ENCODE data around the gene TRIM38.
"Not testable (repeated sequence)": the region's sequence is repeated elsewhere in the genome, so short reads cannot be mapped to it uniquely, and the experiment has no call there.

The TRIM38 gene

GRCh38 chr6:25944688-25945574 is 17.7 kb upstream of the TRIM38 start:
- Histone ChIP-seq H3K27me3 (ENCODE audit: insufficient read depth, low read depth) (no peaks in the 10 kb centered on the region), H3K4me3 (IDR thresholded peaks at IDR 0.05; ENCODE audit: insufficient read depth, low read depth, low read length) (no peak overlapping the region), H3K36me3 (ENCODE audit: insufficient read depth) (no peaks in the 10 kb centered on the region), H3K27ac (peak overlapping the region; percentile 25; the same call in 1 of the 2 replicates), H3K9ac (no peak overlapping the region; the same call in 1 of the 2 replicates), H3K4me1 (ENCODE audit: low read depth, poor library complexity, severe bottlenecking) (peaks cover 31% of the 10 kb centered on the region), H3K4me2 (peak overlapping the region; percentile 81), H3K79me2 (ENCODE audit: insufficient read depth, low read depth) (no peaks in the 10 kb centered on the region), H4K20me1 (ENCODE audit: insufficient read depth) (no peaks in the 10 kb centered on the region), H2AFZ (ENCODE audit: low read depth) (0 out of 2 replicates have a peak overlapping the region, but pooled peaks have one; percentile 22)
- TF ChIP-seq CTCF (conservative IDR thresholded peaks at IDR 0.05; ENCODE audit: low read depth, low read length) = no peak

GRCh38 chr6:25945738-25946137 is 16.9 kb upstream of the TRIM38 start:
- not testable (repeated sequence) for H4K20me1 ChIP-seq (ENCODE audit: insufficient read depth); H3K4me3 ChIP-seq (IDR thresholded peaks at IDR 0.05; ENCODE audit: insufficient read depth, low read depth, low read length); H3K27me3 ChIP-seq (ENCODE audit: insufficient read depth, low read depth); H3K9ac ChIP-seq; H3K36me3 ChIP-seq (ENCODE audit: insufficient read depth); H3K79me2 ChIP-seq (ENCODE audit: insufficient read depth, low read depth); H3K27ac ChIP-seq
- 0 out of 2 replicates have a peak overlapping the region, but pooled peaks have one; percentile 4 for H2AFZ ChIP-seq (ENCODE audit: low read depth)
- H3K4me1 ChIP-seq (ENCODE audit: low read depth, poor library complexity, severe bottlenecking) = peaks cover 31% of the 10 kb centered on the region
- H3K4me2 ChIP-seq = peak overlapping the region; percentile 81

GRCh38 chr6:25946631-25947030 is 16.0 kb upstream of the TRIM38 start:
- no peaks in the 10 kb centered on the region for H3K36me3 ChIP-seq (ENCODE audit: insufficient read depth)
- no peak overlapping the region for H3K4me2 ChIP-seq
- no peak overlapping the region for H3K27ac ChIP-seq
- TF ChIP-seq CTCF (conservative IDR thresholded peaks at IDR 0.05; ENCODE audit: low read depth, low read length) = no peak
- H3K4me1 ChIP-seq (ENCODE audit: low read depth, poor library complexity, severe bottlenecking) = peaks cover 31% of the 10 kb centered on the region
- H4K20me1 ChIP-seq (ENCODE audit: insufficient read depth) = no peaks in the 10 kb centered on the region
- H3K9ac ChIP-seq = no peak overlapping the region
- no peaks in the 10 kb centered on the region for H3K27me3 ChIP-seq (ENCODE audit: insufficient read depth, low read depth)
- H2AFZ ChIP-seq (ENCODE audit: low read depth) = no peak overlapping the region
- H3K79me2 ChIP-seq (ENCODE audit: insufficient read depth, low read depth) = no peaks in the 10 kb centered on the region
- H3K4me3 ChIP-seq (IDR thresholded peaks at IDR 0.05; ENCODE audit: insufficient read depth, low read depth, low read length) = no peak overlapping the region

- not testable (repeated sequence) for H4K20me1 ChIP-seq (ENCODE audit: insufficient read depth); H3K4me2 ChIP-seq; H3K79me2 ChIP-seq (ENCODE audit: insufficient read depth, low read depth); H3K4me3 ChIP-seq (IDR thresholded peaks at IDR 0.05; ENCODE audit: insufficient read depth, low read depth, low read length); H3K27me3 ChIP-seq (ENCODE audit: insufficient read depth, low read depth); H2AFZ ChIP-seq (ENCODE audit: low read depth); H3K9ac ChIP-seq; H3K36me3 ChIP-seq (ENCODE audit: insufficient read depth); H3K27ac ChIP-seq
- H3K4me1 ChIP-seq (ENCODE audit: low read depth, poor library complexity, severe bottlenecking) = peaks cover 31% of the 10 kb centered on the region
These were observed 15.1 kb upstream of the TRIM38 start for GRCh38 chr6:25947492-25947891.

GRCh38 chr6:25949695-25950094 is 12.9 kb upstream of the TRIM38 start:
- no peaks in the 10 kb centered on the region for H3K36me3 ChIP-seq (ENCODE audit: insufficient read depth)
- H2AFZ ChIP-seq (ENCODE audit: low read depth) = no peak overlapping the region
- H3K27me3 ChIP-seq (ENCODE audit: insufficient read depth, low read depth) = no peaks in the 10 kb centered on the region
- no peaks in the 10 kb centered on the region for H3K79me2 ChIP-seq (ENCODE audit: insufficient read depth, low read depth)
- no peak overlapping the region for H3K4me3 ChIP-seq (IDR thresholded peaks at IDR 0.05; ENCODE audit: insufficient read depth, low read depth, low read length)
- no peak for TF ChIP-seq CTCF (conservative IDR thresholded peaks at IDR 0.05; ENCODE audit: low read depth, low read length)
- no peak overlapping the region for H3K27ac ChIP-seq
- H4K20me1 ChIP-seq (ENCODE audit: insufficient read depth) = no peaks in the 10 kb centered on the region
- no peak overlapping the region for H3K4me2 ChIP-seq
- no peak overlapping the region for H3K9ac ChIP-seq
- peaks cover 19% of the 10 kb centered on the region for H3K4me1 ChIP-seq (ENCODE audit: low read depth, poor library complexity, severe bottlenecking)
